Osteocyte (in vitro differentiated cells): ENCODE data around the gene AOPEP. TPM values are rescaled to one million over a fixed set of nuclear protein-coding genes. Genes with fewer than 3 reads are reported as not detected.

ENCODE experiments used
- DNase-seq: peaks from one replicate; pipeline ENCODE4 v3.0.0; 2021; ENCODE audit warnings: mixed read lengths; ENCODE audit not compliant: unreplicated experiment; ENCODE audit errors: extremely low spot score
- H3K27ac Mint-ChIP-seq: one replicate; pipeline ENCODE4 v1.8.0; 2021; ENCODE audit warnings: mild to moderate bottlenecking, mixed read lengths; ENCODE audit not compliant: unreplicated experiment
- H3K27me3 Mint-ChIP-seq: one replicate; pipeline ENCODE4 v1.8.0; 2021; ENCODE audit warnings: mixed read lengths; ENCODE audit not compliant: unreplicated experiment
- H3K36me3 Mint-ChIP-seq: one replicate; pipeline ENCODE4 v1.8.0; 2021; ENCODE audit warnings: mixed read lengths; ENCODE audit not compliant: unreplicated experiment
- H3K4me1 Mint-ChIP-seq: one replicate; pipeline ENCODE4 v1.8.0; 2021; ENCODE audit warnings: mixed read lengths; ENCODE audit not compliant: unreplicated experiment
- H3K4me3 Mint-ChIP-seq: one replicate; pipeline ENCODE4 v1.8.0; 2021; ENCODE audit warnings: mild to moderate bottlenecking, moderate library complexity, mixed read lengths; ENCODE audit not compliant: unreplicated experiment
- H3K9me3 Mint-ChIP-seq: one replicate; pipeline ENCODE4 v1.8.0; 2021; ENCODE audit warnings: mixed read lengths; ENCODE audit not compliant: unreplicated experiment
- total RNA-seq: library from RNA; stranded (reverse); gene quantifications from 2 replicates; pipeline ENCODE4 v1.2.1, GENCODE V29; 2021
- TF ChIP-seq, protein P1 (sequence below): fragments of 200-600 bp; sonication (generic); IDR thresholded peaks from 2 replicates; pipeline ENCODE4 v1.5.0; 2021; ENCODE audit warnings: antibody characterized with exemption, mild to moderate bottlenecking, moderate library complexity

Gene AOPEP
- total RNA-seq, 1 donor from 2014 or later, result 108 TPM

DNA sequence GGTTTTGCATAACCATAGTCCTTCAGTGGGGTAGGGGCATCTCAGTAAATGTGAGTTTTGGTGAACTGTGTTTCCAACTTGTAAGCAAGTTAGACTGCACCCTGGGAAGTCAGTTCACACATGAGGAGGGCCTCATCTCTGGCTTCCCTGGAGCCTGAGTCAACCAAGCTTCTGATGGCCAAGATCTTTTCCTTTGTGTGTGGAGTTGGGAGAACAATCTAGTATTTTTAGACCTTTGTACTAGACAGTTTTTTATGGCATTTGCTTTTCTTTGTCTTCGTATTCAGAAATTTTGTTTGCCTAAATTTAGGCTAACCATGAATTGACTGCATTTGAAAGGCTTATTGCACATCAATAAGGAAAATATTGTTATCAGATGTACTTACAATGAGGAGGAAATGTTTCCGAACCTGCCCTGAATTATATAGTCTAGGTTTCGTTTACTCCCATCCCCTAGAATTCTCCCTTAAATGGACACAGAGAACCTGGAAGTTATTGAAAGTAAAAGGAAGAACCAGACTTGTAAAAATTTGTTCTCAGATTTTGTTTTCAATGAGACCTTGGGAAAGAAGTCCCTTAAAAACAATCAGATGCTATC is 204.6 kb downstream of the AOPEP start:
- H3K9me3 Mint-ChIP-seq, result no peaks in the 10 kb centered on the region
- H3K27ac Mint-ChIP-seq, result no peak overlapping the region
- H3K36me3 Mint-ChIP-seq, result peaks cover 13% of the 10 kb centered on the region
- H3K4me3 Mint-ChIP-seq, result no peak overlapping the region
- TF ChIP-seq, protein P1, sequence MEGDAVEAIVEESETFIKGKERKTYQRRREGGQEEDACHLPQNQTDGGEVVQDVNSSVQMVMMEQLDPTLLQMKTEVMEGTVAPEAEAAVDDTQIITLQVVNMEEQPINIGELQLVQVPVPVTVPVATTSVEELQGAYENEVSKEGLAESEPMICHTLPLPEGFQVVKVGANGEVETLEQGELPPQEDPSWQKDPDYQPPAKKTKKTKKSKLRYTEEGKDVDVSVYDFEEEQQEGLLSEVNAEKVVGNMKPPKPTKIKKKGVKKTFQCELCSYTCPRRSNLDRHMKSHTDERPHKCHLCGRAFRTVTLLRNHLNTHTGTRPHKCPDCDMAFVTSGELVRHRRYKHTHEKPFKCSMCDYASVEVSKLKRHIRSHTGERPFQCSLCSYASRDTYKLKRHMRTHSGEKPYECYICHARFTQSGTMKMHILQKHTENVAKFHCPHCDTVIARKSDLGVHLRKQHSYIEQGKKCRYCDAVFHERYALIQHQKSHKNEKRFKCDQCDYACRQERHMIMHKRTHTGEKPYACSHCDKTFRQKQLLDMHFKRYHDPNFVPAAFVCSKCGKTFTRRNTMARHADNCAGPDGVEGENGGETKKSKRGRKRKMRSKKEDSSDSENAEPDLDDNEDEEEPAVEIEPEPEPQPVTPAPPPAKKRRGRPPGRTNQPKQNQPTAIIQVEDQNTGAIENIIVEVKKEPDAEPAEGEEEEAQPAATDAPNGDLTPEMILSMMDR, result no peak
- H3K4me1 Mint-ChIP-seq, result peaks cover 69% of the 10 kb centered on the region
- H3K27me3 Mint-ChIP-seq, result no peaks in the 10 kb centered on the region
- no peak for DNase-seq

DNA sequence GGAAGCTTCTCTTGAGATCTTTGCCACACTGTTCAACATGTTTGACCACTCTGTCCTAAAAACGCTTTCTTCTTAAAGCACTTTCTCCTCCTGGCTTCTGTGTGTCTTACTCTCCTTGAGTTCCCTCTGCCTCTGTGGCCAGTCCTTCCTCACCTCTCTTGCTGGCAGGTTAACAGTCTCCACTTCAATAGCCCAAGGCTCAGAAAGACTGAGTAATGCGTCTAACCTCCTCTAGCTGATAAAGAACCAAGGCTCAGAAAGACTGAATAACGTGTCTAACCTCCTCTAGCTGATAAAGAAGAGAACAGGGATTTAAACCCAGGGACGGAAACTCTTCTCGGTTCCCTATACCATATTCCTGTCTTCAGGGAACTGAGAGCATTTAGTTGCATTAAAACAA is 205.2 kb downstream of the AOPEP start:
- H3K4me1 Mint-ChIP-seq, result peaks cover 73% of the 10 kb centered on the region
- no peak overlapping the region for H3K4me3 Mint-ChIP-seq
- no peak overlapping the region for H3K27ac Mint-ChIP-seq
- DNase-seq, result no peak
- H3K36me3 Mint-ChIP-seq, result peaks cover 17% of the 10 kb centered on the region
- TF ChIP-seq, protein P1, result no peak
- H3K9me3 Mint-ChIP-seq, result no peaks in the 10 kb centered on the region
- no peaks in the 10 kb centered on the region for H3K27me3 Mint-ChIP-seq

DNA sequence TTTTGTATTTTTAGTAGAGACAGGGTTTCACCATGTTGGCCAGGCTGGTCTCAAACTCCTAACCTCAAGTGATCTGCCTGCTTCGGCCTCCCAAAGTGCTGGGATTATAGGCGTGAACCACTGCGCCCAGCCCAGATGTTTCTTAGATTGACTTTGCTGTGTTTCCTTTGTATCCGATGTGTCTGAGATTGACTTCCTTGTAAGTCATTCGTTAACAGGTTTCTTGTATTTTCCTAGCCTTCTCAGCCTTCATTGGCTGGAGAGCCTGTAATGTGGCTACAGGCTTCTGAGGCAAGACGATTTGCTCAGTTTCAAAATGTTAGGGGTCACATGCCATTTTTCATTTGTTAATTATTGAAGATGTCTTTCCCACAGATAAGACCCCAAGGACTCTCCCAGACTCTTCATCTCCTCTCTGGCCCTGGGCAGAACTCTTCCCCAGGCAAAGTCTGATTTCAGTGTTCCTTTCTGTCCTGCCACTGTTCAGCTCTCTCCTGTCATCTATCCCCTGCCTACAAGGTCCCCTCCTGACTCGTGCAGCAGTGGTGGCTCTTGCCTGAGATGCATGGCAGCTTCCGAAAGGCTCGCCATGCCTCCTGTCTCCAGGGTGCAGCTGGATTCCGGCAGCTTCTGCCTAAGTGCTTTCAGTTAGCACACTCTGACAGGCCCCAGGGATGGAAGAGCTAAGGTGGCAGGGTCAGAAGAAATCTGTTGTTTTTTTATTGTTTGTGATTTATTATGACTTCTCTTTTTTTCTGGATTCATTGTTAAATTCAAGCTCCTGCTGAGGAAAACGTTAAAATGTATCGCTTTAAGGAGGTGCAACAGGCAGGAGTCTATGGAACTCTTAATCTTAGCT is 206.4 kb downstream of the AOPEP start:
- Mint-ChIP-seq H3K4me3 (no peak overlapping the region), H3K27ac (peak overlapping the region; percentile 82)

DNA sequence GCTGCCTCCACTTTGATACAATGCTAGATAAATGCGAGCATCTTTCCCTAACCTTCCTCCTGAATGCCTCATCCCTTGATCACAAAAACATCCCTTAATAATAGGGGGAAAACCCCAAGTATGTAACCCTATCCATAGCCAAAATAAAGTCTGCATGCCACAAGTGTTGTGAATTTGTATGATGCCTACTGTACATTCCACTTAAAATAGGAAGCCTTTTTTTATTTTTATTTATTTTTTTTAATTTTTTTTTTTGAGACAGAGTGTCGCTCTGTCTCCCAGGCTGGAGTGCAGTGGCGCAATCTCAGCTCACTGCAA is 207.0 kb downstream of the AOPEP start:
- Mint-ChIP-seq H3K9me3 (no peaks in the 10 kb centered on the region), H3K36me3 (peaks cover 15% of the 10 kb centered on the region), H3K27ac (peak overlapping the region; percentile 82), H3K4me1 (peaks cover 74% of the 10 kb centered on the region), H3K4me3 (no peak overlapping the region), H3K27me3 (no peaks in the 10 kb centered on the region)
- TF ChIP-seq, protein P1, result no peak
- DNase-seq, result no peak

More for the DNA sequence above, 206.4 kb downstream of the AOPEP start:
- DNase-seq, result no peak
- H3K9me3 Mint-ChIP-seq, result no peaks in the 10 kb centered on the region
- peaks cover 74% of the 10 kb centered on the region for H3K4me1 Mint-ChIP-seq
- H3K36me3 Mint-ChIP-seq, result peaks cover 12% of the 10 kb centered on the region
- no peaks in the 10 kb centered on the region for H3K27me3 Mint-ChIP-seq
- TF ChIP-seq, protein P1, result no peak

DNA sequence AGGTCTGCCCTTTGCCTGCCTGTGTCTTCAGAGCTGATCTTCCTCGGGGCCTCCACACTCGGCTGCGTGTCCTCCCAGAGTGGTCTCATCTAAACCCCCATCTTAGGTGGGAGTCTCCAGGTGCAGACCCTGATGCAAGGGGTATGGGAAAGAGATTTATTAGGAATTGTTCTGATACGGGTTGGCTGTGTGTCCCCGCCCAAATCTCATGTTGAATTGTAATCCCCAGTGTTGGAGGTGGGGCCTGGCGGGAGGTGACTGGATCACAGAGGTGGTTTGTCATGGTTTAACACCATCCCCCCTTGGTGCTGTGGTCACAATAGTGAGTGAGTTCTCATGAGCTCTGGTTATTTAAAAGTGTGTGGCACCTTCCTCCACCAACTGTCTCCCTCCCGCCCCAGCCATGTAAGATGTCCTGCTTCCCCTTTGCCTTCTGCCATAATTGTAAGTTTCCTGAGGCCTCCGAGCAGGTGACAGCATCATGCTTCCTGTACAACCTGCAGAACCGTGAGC is 208.4 kb downstream of the AOPEP start:
- no peak overlapping the region for H3K4me3 Mint-ChIP-seq

More for the DNA sequence above, 208.4 kb downstream of the AOPEP start:
- Mint-ChIP-seq H3K4me1 (peaks cover 64% of the 10 kb centered on the region), H3K27ac (peak overlapping the region; percentile 81), H3K27me3 (no peaks in the 10 kb centered on the region), H3K36me3 (peaks cover 12% of the 10 kb centered on the region), H3K9me3 (no peaks in the 10 kb centered on the region)
- DNase-seq, result no peak
- TF ChIP-seq, protein P1, result no peak
